Kidney glomerular epithelial cell (primary cell): ENCODE measurements around the gene NDUFS8.
A peak's percentile ranks its signal among the peaks of the same experiment; 100 is the strongest.

Experiments
- DNase-seq: peaks from one replicate; lab custom pipeline; 2025; lab: John Stamatoyannopoulos, UW

NDUFS8 gene

DNA sequence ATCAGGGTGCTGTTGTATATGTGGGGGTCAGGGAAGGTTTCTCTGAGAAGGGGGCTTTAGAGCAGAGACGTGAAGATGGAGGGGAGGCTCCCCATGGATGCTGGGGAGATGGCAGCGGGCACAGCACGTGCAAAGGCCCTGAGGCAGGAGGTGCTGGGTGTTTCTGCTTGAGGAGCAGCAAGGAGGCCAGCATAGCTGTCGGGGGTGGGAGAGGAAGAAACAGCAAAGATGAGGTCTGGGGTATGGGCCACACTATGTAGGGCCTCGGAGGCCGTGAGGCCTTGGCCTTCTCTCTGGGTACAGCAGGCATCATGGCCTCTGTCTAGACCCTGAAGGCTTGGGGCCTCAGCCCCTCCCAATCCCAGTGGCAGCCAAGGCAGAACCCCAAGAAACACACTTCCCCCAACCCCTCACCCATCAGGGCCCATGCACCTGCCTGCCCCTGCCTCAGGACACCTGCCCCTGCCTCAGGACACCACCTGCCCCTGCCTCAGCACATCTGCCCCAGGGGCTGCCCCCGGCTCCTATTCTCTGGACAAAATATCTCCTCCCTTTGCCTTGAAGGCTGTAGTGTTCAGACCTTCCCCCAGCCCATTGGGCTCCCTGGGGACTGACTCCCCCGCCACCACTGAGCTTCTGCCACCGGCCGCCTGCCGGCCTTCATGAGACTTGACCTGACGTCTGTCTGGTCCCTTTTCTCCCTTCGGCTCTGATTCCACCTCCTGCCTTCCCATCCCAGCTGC lies 14.1 kb upstream of the NDUFS8 start:
- no peak for DNase-seq

DNA sequence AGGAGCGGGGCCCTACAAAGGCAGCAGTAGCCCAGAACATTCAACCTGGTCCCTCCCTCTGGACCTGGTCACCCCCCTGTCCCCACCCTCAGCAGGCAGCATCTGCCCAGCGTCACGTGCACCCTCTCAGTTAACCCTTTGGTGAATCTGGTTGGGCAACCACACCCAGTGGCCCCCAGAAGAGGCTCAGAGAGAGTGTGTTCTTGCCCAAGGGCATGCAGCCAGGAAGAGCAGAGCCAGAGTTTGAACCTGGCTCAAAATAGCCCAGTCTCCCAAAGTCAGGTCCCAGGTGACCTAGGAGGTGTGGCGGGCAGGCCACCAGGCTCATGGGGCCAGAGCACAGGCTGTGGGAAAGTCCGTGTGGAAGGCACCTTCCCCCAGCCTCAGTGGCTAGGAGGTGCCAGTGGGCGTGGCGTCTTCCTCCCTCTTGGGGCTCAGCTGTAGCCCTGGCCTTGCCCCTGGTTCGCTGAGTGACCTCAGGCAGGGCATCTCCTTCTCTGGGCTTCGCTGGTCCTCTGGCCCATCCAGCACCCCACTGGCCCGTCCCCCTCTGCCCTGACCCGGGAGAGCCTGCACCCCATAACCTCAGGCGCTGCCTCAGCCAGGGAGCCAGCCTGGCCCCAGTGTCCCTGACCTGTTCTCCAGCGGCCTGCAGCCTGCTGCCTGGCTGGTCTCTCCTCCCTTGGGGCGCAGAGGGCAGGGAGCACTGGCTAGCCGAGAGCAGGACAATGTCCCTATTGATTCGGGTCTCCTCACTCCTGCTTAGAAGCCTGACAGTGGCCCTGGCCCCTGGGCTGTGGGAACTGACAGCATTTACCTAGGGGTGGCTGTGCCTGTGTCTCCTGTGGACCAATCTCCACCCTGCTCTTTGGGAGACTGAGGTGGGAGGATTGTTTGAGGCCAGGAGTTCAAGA lies 13.3 kb upstream of the NDUFS8 start:
- DNase-seq = no peak

GRCh38 chr11:68017980-68018729 lies 12.3 kb upstream of the NDUFS8 start:
- no peak for DNase-seq

DNA sequence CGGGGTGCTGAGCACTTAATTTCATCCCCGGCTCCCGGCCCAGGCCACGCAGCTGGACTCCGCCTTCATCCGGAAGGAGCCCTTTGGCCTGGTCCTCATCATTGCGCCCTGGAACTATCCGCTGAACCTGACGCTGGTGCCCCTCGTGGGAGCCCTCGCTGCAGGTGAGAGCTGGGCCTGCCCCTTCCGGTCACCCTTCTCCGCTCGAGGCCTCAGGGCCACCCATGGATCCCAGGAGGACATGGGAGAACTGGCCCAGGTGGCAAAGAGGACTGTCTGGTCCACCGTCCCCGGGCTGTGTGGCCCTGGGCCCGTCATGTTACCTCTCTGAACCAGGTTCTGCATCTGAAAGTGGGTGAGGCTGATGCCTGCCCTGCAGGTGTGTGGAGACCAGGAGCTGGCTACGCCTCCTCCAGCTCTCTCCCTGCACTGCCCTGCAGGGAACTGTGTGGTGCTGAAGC lies 11.7 kb upstream of the NDUFS8 start:
- no peak for DNase-seq

DNA sequence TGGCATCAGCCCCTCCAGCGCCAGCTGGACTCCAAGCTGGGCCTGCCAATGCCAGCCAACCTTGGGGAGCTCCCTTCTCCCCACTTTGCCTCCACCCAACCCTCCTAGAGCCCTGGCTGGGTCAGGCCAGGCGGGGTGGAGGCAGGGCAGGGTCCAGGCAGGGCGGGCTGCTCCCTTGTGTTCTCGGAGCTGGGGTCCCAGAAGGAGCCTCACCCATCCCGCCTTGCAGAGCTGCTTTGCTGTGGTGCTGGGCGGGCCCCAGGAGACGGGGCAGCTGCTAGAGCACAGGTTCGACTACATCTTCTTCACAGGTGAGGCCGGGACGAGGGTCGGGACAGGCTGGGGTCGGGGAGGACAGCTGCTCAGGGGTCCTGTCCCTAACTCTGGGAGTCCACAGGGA lies 11.0 kb upstream of the NDUFS8 start:
- no peak for DNase-seq

DNA sequence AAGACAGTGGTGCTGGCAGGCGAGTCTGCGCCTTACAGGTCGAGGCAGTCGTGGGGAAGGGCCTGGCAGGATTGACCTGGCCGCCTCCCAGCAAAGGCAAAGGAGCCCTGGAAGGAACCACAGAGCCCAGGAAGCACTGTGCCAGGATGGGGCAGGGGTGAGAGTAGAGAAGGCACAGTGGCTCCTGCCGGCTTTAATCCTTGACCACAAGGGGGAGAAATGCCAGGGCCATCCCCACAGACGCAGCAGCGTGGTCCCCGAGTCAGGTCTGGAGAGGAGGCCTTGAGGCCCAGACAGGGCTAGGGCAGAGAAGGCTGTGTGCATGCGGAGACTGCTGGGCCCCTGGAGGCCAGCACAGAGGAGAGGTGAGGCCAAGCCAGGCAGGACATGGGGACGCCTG lies 9.9 kb upstream of the NDUFS8 start:
- DNase-seq = no peak

DNA sequence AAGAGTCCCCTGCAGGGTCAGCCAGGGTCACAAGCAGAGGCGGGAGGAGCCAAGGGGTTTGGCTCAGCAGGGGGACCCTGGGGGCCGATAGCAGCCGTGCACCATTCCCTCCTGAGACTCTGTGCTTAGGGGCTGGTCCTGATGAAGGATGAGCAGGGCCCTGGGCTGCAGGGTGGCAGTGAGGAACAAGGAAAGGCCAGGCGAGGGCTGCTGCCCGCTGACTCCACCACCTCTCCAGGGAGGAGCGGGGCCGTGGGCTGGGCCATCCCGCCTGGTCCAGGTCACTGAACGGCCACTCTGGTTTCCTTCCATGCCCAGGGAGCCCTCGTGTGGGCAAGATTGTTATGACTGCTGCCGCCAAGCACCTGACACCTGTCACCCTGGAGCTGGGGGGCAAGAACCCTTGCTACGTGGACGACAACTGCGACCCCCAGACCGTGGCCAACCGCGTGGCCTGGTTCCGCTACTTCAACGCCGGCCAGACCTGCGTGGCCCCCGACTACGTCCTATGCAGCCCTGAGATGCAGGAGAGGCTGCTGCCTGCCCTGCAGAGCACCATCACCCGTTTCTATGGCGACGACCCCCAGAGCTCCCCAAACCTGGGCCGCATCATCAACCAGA lies 9.2 kb upstream of the NDUFS8 start:
- peak; percentile 47 for DNase-seq

DNA sequence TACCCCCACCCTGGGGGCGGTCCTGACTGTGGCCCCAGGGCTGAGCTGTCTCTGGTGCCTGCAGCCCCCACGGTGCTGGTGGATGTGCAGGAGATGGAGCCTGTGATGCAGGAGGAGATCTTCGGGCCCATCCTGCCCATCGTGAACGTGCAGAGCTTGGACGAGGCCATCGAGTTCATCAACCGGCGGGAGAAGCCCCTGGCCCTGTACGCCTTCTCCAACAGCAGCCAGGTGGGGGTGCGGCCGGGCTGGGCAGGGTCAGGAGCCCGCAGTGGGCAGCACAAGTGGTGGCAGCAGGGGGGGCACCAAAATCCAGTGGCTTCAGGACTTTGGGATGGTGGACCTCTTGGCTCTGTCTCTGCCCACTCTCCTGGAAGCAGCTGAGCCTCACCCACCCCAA lies 8.0 kb upstream of the NDUFS8 start:
- DNase-seq = no peak

- no peak for DNase-seq
These were observed 6.0 kb upstream of the NDUFS8 start for GRCh38 chr11:68024508-68024907.

DNA sequence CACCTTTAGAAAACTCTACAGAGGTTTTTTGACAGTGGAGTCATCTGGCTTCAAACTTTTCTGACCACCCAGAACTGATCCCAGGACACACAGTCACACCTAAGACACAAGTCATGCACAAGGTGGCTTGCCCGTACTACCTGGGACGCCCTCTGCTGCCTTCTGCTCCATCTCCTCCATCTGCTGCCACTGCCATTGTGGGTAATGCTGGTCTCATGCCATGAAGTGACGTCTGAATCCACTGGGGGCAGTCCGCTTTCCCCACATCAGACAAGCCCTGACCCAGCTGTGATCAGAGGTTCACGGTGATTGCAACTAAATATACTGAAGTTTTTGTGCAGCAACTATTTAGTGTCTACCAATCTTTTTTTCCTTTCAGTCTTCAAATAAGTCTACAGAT lies 5.4 kb upstream of the NDUFS8 start:
- DNase-seq = no peak

DNA sequence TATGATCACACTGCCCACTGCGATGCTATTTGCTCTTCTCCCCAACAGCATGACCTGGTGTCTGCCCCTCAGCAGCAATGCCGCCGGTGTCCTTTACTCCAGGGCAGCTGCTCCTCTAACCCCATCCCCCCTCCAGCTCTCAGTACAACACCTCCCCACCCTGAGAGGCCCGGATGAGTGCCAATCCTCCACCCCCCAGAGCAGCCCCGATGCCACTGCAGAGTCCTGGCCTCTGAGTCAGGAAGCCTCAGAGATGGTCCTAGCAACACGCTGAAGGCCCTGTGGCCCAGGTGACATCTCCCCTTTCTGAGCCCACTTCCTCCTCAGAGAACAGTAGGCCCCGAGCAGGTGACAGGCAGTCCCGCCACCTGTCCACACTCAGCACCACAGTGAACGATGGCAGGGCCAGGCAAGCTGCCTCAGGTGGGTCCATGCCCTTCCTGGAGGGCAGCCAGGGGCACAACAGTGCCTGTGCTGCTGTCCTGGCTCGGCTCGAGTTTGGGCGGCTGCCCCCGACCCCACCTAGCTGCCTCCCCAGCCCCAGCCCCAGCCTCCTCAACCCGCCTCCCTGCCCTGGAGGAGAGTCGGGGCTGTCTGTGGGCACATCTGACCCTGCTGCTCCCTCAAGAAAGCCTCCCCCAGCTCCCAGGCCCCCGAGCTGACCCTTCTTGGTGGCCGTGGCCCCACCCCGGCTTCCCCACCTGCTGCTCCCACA lies 3.9 kb upstream of the NDUFS8 start:
- DNase-seq = no peak

- DNase-seq = no peak
These were observed 2.8 kb upstream of the NDUFS8 start for GRCh38 chr11:68027667-68028066.

GRCh38 chr11:68028802-68029545 lies 1.5 kb upstream of the NDUFS8 start:
- DNase-seq = peak; percentile 37

GRCh38 chr11:68031144-68031464 lies 623 bp downstream of the NDUFS8 start:
- DNase-seq = no peak

DNA sequence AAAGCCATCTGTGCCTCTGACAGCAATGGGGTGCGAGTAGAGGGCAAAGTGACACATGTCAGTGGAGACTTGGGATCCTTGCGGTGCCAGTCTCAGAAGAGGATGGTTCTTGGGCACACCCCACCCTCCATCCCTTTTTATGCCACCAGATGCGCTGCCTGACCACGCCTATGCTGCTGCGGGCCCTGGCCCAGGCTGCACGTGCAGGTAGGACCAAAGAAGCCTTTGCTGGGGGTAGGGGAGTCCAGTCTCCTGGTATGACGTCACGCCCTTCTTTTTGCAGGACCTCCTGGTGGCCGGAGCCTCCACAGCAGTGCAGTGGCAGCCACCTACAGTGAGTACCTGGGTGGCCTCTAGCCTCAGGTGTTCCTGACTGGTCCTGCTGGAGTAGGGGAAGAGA lies 1.5 kb downstream of the NDUFS8 start:
- DNase-seq = no peak

- DNase-seq = no peak
These were observed 2.7 kb downstream of the NDUFS8 start for GRCh38 chr11:68032997-68033707.

DNA sequence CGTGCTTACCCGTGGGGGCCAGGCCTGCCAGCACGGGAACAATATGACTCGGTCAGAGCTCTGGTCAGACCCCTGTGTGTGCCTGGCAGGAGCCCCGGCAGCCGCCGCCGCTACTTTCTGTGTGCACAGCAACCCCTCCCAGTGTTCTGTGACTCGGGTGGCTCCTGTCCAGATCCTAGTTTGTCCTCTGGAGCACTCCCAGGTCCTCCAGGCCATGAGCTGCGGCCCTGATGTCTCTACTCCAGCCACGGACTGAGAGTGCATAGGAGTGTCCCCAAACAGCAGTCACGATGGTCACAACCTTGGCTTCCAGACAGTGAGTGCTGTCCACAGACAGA lies 3.2 kb downstream of the NDUFS8 start:
- no peak for DNase-seq

DNA sequence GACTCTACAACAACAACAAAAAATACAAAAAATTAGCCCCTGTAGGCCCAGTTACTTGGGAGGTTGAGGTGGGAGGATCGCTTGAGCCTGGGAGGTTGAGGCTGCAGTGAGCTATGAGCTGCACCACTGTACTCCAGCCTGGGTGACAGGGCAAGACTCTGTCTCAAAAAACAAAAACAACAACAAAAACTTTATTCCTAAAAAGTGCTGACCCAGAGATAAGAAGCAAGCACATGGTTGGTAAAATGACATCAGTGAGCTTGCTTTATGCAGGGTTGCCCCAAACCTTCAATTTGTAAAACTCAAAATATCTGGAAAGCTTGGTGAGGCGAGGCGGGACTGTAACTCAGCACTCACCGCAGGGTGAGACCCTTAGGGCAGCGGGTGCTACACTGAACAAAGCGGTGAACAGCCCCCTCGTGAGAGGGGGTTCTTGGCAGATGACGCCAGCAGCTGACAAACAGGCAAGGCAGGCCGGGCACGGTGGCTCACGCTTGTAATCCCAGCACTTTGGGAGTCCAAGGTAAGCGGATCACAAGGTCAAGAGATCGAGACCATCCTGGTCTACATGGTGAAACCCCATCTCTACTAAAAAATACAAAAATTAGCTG lies 4.9 kb downstream of the NDUFS8 start:
- no peak for DNase-seq

GRCh38 chr11:68036141-68036716 lies 5.7 kb downstream of the NDUFS8 start:
- no peak for DNase-seq
